ENCODE data around the gene PTEN.
"Not testable (repeated sequence)": the region's sequence is repeated elsewhere in the genome, so short reads cannot be mapped to it uniquely, and the experiment has no call there.

Gene PTEN

DNA sequence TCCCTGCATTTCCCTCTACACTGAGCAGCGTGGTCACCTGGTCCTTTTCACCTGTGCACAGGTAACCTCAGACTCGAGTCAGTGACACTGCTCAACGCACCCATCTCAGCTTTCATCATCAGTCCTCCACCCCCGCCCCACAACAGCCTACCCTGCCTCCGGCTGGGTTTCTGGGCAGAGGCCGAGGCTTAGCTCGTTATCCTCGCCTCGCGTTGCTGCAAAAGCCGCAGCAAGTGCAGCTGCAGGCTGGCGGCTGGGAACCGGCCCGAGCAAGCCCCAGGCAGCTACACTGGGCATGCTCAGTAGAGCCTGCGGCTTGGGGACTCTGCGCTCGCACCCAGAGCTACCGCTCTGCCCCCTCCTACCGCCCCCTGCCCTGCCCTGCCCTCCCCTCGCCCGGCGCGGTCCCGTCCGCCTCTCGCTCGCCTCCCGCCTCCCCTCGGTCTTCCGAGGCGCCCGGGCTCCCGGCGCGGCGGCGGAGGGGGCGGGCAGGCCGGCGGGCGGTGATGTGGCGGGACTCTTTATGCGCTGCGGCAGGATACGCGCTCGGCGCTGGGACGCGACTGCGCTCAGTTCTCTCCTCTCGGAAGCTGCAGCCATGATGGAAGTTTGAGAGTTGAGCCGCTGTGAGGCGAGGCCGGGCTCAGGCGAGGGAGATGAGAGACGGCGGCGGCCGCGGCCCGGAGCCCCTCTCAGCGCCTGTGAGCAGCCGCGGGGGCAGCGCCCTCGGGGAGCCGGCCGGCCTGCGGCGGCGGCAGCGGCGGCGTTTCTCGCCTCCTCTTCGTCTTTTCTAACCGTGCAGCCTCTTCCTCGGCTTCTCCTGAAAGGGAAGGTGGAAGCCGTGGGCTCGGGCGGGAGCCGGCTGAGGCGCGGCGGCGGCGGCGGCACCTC is at the start of gene PTEN, which contains the start of gene KLLN:
Gene PTEN (plus strand): TSS at position 573 of the 891 bp plus-strand sequence. CDS start 845 bp downstream, outside the sequence.
Gene KLLN (minus strand): TSS at position 481 of the 891 bp plus-strand sequence. CDS start 1,046 bp downstream, outside the sequence.
- in situ Hi-C loops (cut with HindIII; ENCODE audit: low pct_ligation_motif_present, low pct_unique_long_range_greater_than_20kb, low sequenced_read_pairs), result loop anchor here (25.0 kb wide), 1 partner anchor 699 kb away; no protein-coding TSS in a partner anchor
- peak; percentile 96 for DNase-seq

DNA sequence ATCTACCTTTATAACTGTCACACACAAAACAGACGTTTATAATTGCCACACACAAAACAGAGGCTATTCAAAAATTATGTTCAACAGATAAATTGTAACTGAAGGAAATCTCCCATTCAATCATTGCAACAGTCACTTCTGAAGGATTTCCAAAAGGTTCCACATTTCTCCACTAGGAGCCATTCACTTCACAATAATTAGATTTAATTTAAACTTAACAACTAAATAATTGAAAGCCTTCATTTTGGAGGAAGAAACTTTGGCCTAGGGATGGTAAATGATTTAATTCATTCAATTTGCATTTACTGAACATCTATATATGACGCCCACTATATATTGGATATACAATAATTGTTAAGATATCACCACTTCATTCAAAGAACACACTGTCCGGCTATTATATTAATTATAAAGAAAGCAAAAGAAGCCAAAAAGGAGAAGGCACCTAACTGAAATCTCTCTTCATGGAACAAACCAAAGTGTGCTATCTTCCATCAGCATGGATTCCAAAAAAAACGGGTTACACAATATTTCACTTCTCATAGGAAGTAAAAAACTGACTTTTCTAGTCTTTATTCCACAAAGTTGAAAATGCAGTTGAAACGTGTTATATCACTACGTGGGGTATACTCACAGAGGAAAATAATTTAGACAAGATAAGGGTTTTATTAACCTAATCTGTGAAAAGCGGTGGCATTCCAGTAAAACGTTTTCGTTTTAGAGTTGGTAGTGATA is 47.1 kb upstream of the PTEN start:
- peak; percentile 18 for DNase-seq
- in situ Hi-C loops (cut with HindIII; ENCODE audit: low pct_ligation_motif_present, low pct_unique_long_range_greater_than_20kb, low sequenced_read_pairs), result no loop called here

DNA sequence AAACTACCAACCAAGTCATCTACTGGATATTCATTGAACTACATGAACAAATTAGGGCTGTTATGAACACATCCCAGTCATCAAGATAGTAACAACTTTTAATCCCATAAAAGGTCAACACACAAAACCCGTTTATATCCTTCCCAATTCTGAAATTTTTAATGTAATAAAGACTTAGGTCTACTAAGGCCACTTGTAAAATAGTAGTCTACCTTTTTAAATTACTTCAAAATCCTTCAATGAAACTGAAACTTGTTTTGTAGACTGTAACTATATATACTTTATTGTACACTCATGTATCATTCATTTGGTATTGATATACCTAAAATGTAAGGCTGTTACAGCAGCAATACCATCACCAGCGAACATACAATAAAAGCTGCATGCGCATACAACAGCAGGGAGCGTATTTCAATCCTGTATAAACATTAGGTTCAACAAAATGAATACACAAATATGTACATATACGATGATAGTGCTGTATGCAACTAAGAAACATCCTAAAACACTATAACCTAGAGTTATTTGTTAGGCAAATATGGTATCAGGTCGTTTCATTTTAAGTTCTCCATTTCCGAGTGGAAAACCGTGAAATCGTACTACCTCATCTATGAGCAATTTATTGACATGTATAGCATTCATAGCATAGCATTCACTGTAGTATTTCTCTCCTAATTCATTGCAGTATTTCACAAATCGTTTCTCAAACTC is 46.4 kb upstream of the PTEN start:
- peak; percentile 39 for DNase-seq
- in situ Hi-C loops (cut with HindIII; ENCODE audit: low pct_ligation_motif_present, low pct_unique_long_range_greater_than_20kb, low sequenced_read_pairs), result no loop called here

DNA sequence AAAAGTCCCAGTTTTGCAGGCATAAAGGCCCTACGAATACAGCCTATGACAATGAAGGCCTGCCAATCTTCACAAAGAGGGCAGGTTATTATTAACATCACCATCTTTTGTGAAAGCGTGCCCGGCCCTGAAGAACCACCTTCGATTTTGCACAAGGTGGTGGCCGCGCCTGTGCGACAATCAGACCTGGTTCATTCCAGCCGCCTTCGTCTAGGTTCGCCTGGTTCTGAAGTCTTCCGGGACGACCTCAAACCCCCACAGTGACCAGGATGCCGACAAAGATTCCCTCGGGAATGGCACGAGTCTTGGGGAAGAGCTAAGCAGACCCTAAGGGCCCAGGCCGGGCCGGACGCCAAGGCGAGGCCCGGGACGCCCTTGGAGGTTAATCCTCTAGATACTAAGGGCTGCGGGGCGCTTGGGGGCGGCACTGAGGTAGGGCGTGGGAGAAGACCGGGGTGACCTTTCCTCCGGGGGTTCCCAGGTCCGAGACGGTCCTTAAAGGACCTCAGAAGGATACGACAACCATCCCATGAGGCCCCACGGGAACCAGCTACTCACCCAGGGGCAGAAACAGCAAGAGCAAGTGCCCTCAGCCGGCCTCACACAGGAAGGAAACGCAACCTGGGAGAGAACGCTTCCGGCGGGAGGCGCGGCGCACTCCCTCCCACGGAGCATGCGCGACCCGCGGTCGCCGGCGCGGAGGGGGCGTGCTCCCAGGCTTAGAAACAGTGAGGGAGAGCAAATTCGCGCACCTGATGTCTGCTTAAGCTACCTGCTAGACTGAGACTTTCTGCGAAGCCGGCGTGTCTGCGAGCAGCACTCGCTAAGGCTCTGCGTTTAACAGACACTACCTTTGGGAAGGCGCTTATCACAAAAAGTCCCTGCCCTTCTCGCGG is 45.6 kb upstream of the PTEN start, which contains the start of gene ATAD1:
Gene ATAD1 (minus strand): TSS at position 618 of the 896 bp plus-strand sequence. CDS start 3,627 bp downstream, outside the sequence.
- in situ Hi-C loops (cut with HindIII; ENCODE audit: low pct_ligation_motif_present, low pct_unique_long_range_greater_than_20kb, low sequenced_read_pairs), result no loop called here
- DNase-seq, result peak; percentile 89

DNA sequence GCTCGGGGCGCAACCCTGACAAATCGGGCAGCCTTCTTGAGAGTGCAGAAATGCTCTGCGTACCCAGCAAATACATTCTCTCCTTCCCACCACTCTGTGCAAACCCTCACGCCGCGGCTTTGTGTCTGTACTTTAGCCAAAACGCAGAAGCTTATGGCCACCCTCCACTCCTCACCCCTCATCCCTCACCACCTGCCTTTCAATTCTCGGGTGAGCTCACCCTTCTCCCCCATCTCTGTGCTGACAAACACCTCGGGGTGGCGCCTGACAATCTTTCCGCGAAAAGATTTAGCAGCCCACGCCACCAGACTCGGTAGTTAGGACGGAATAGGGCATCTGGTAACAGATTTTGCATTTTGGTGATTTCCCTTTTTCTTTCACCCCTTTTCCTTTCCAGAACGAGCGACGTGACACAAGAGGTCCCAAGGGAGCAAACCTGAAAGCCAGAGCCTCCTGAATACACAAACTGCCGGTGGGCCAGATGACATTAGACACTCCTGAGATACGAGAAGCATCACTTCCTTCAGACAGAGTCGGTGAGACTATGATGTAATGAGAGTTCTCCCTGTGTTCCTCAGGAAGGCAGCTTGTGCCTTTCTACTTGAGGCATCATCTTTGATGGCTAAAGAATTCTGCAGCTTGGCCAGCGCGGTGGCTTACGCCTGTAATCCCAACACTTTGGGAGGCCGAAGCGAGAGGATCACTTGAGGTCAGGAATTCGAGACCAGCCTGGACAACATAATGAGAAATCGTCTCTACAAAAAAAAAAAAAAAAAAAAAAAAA is 44.7 kb upstream of the PTEN start:
- in situ Hi-C loops (cut with HindIII; ENCODE audit: low pct_ligation_motif_present, low pct_unique_long_range_greater_than_20kb, low sequenced_read_pairs), result no loop called here
- peak; percentile 56 for DNase-seq

DNA sequence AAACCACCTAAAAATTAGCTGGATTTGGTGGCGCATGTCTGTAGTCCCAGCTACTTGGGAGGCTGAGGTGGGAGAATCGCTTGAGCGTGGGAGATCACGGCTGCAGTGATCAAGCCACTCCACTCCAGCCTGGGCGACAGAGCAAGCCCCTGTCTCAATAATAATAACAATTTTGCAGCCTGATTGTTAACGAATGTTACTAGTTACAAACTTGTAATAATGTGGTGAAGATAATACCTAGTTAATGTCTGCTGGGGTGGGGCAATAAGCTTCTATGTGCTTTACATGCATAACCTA is 44.2 kb upstream of the PTEN start:
- in situ Hi-C loops (cut with HindIII; ENCODE audit: low pct_ligation_motif_present, low pct_unique_long_range_greater_than_20kb, low sequenced_read_pairs), result no loop called here

DNA sequence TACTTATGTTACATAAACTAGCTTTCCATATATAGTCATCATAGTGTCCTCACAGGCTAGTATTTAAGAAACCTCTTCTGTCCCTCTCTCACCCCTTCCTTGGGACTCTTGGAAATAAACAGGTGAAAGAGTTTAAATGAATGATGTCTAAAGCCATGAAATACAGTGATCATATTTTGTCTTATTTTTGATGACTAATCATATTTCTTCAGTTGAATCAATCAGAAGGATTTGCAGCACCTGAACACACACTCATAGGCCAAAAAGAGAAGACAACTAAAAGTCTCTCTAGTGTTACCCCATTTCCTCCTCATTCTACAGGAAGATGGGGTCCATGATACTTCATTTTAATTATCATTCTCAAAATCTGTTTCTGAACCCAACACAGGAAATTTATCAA is 36.8 kb upstream of the PTEN start:
- in situ Hi-C loops (cut with HindIII; ENCODE audit: low pct_ligation_motif_present, low pct_unique_long_range_greater_than_20kb, low sequenced_read_pairs), result no loop called here
- DNase-seq, result no peak

More for the DNA sequence above, 44.2 kb upstream of the PTEN start:
- DNase-seq, result no peak

DNA sequence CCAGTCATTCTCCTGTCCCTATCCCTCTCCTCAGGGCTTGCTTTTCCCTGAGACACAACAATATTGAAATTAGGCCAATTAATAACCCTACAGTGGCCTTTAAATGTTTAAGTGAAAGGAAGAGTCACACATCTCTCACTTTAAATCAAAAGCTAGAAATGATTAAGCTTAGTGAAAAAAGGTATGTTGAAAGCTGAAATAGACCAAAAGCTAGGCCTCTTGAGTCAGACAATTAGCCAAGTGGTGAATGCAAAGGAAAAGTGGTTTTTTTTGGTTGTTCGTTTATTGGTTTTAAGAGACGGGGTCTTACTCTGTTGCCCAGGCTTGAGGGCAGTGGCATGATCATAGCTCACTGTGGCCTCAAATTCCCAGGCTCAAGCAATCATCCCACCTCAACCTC is 35.7 kb upstream of the PTEN start:
- in situ Hi-C loops (cut with HindIII; ENCODE audit: low pct_ligation_motif_present, low pct_unique_long_range_greater_than_20kb, low sequenced_read_pairs), result no loop called here
- no peak for DNase-seq

DNA sequence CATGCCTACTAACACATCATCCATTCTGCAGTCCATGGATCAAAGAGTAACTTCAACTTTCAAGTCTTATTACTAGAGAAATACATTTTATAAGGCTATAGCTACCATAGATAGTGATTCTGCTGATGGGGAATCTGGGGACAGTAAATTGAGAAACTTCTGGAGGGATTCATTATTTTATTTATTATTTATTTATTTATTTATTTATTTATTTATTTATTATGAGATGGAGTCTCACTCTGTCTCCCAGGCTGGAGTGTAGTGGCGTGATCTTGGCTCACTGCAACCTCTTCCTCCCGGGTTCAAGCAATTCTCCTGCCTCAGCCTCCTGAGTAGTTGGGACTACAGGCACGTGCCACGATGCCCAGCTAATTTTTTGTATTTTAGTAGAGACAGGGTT is 34.4 kb upstream of the PTEN start:
- DNase-seq; in situ Hi-C loops (cut with HindIII; ENCODE audit: low pct_ligation_motif_present, low pct_unique_long_range_greater_than_20kb, low sequenced_read_pairs): not testable (repeated sequence)

DNA sequence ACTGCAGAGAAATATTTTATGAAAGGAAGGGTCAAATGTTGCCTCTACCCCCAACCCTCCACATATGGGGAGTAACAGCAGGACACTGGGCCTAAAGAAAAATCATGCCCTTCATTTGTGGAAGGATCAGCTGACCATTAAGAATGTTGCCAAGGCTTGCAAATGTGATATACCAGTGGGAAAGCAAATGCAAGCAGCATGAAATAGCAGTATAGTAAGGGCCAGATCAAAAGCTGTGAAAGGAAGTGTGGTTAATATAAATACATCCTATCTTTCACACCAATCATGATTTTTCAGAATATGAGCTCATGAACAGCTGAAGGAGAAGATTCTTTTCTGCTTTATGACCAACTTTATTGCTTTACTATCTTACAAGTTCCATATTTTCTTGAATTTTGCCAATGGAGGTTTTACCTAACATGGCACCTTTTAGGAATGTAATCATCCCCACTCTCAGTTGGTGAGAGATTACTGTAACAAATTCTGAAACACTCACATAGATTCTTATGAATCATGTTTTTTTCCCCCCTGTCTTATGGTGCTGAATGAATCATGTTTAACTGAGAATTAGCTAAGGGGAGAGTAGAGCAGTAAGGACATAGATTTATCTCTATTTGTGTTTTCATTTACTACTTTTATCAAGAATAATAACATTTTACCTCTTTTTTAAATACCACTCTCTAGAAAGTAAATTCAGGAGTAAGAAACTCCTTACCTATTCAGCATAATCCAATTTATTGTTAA is 33.3 kb upstream of the PTEN start:
- in situ Hi-C loops (cut with HindIII; ENCODE audit: low pct_ligation_motif_present, low pct_unique_long_range_greater_than_20kb, low sequenced_read_pairs), result no loop called here
- DNase-seq, result no peak

DNA sequence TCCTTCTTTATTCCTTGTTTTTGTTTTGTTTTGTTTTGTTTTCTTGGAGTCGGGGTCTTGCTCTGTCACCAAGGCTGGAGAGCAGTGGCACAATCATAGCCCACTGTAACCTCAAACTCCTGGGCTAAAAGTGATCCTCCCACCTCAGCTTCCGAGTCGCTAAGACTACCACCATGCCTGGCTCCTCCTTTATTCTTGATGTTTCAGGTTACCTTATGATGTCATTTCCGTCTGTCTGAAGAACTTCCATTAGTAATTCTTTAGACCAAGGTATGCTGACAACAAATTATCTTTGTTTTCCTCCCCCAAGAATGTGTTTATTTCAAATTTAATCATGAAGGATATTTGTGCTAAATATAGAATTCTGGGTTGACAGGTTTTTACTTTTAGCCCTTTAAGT is 27.3 kb upstream of the PTEN start:
- in situ Hi-C loops (cut with HindIII; ENCODE audit: low pct_ligation_motif_present, low pct_unique_long_range_greater_than_20kb, low sequenced_read_pairs), result no loop called here
- no peak for DNase-seq

DNA sequence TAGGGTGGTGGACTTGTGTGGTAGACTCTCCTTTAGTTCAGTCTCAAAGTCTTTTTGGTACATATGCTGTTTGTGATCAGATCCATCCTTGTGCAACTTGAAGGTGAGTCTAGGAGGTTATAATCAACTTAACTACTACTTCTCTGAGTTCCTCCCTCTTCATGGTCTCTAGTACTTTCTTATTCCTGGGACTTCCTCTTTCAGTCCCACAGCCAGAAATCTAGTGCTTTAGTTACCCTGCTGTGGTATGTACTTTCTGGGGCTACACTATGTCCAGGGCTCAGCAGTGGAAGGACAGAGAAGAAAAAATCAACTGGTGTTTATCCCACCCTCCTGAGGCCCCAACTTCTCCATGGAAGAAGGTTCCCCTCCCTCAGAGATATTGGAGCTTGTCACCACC is 26.0 kb upstream of the PTEN start:
- in situ Hi-C loops (cut with HindIII; ENCODE audit: low pct_ligation_motif_present, low pct_unique_long_range_greater_than_20kb, low sequenced_read_pairs), result no loop called here
- no peak for DNase-seq

DNA sequence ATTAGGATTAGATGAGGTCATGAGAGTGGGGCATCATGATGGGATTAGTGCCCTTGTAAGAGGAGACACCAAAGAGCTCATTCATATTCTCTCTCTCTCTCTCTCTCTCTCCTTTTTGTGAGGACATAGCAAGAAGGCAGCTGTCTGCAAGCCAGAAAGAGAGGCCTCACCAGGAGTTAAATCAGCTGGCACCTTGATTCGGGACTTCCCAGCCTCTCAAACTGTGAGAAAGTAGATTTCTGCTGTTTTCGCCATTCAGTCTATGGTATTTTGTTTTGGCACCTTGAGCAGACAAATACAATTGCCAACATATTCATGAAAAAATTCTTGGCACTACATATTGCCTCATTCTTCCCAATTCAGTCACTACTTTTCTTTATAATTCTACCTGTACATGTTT is 24.8 kb upstream of the PTEN start:
- in situ Hi-C loops (cut with HindIII; ENCODE audit: low pct_ligation_motif_present, low pct_unique_long_range_greater_than_20kb, low sequenced_read_pairs), result no loop called here
- DNase-seq, result no peak

DNA sequence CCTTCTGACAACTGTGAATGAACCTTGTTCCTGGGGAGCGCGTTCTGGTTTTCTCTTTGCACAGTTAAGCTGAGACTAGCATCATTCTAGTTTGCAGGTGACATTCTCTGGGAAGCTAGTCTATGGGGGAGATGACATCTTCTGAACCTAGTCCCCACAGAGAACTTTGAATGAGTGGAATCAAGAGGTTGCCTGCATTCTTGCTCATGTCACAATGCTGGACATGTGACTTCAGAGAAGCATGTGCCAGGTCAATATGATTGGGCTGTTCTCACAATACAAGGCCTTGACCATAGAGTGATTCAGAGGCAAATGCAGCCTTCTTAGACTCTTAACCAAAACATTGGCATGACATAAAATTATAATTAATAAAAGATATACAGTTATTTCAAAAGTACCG is 22.2 kb upstream of the PTEN start:
- DNase-seq, result no peak
- in situ Hi-C loops (cut with HindIII; ENCODE audit: low pct_ligation_motif_present, low pct_unique_long_range_greater_than_20kb, low sequenced_read_pairs), result no loop called here

DNA sequence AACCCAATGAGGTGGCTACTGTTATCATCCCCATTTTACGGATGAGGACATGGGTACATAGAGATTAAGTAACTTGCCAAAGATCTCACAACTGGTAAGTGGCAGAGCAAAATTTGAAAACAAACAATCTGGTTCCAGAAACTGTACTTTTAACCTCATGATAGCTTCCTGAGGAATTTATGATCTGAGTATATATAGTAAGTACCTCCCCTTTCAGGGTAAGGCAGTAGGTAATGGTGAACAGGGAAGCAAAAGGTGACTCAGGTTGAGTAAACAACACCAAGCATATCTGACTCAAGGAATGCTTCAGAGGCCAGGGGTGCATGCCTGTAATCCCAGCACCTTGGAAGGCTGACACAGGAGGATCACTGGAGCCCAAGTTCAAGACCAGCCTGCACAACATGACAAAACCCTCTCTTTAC is 21.2 kb upstream of the PTEN start:
- in situ Hi-C loops (cut with HindIII; ENCODE audit: low pct_ligation_motif_present, low pct_unique_long_range_greater_than_20kb, low sequenced_read_pairs), result no loop called here
- DNase-seq, result peak; percentile 71

DNA sequence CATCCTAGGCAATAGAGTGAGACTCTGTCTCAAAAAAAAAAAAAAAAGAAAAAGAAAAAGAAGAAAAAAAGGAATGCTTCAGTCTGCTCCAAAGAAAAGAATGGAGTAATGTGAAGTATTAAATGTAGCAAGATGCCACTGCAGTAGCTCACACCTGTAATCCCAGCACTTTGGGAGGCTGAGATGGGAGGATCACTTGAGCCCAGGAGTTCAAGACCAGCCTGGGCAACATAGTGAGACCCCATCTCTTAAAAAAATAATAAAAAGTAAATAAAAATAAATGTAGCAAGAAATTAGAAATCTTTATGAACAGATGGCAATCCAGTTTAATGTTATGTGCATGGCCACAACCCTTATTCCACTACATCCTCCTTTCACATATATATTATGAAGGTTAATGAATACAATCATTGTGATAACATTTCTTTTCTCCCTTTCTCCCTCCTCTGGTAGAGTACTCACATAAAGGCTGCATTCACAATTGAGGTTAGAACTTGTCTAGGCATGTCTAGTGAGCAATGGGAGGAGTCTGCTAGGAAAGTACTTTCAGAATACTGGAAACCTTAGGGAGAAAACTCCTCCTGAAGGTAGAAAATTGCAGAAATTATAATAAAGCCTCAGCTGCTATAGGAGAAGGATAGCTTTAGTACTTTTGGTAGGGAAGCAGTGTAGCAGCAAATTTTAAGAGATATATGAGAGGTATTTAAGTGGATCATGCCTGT is 20.5 kb upstream of the PTEN start:
- peak; percentile 87 for DNase-seq
- in situ Hi-C loops (cut with HindIII; ENCODE audit: low pct_ligation_motif_present, low pct_unique_long_range_greater_than_20kb, low sequenced_read_pairs), result no loop called here
